HG03442 (cell line): Measurements from ENCODE around the gene LAPTM5.
"Not testable (repeated sequence)": the region's sequence is repeated elsewhere in the genome, so short reads cannot be mapped to it uniquely, and the experiment has no call there.

Experiments used
- ATAC-seq: cut with Tn5 transposase; IDR thresholded peaks from one replicate; pipeline ENCODE4 v1.9.1; 2021; ENCODE audit warnings: mild to moderate bottlenecking, moderate library complexity; ENCODE audit not compliant: unreplicated experiment

The LAPTM5 gene

GRCh38 chr1:30757352-30758120, at the start of gene LAPTM5:
Gene LAPTM5 (minus strand): TSS chr1:30757774. CDS start chr1:30757745, 29 bp downstream.
- no peak for ATAC-seq

- ATAC-seq: no peak
Measured at GRCh38 chr1:30806381-30807317, 49.1 kb upstream of the LAPTM5 start.

- ATAC-seq: no peak
Measured at GRCh38 chr1:30805304-30806003, 47.9 kb upstream of the LAPTM5 start.

- ATAC-seq: no peak
Measured at GRCh38 chr1:30804822-30805221, 47.2 kb upstream of the LAPTM5 start.

- no peak for ATAC-seq
Measured at GRCh38 chr1:30804352-30804751, 46.8 kb upstream of the LAPTM5 start.

- ATAC-seq: no peak
Measured at GRCh38 chr1:30803562-30803961, 46.0 kb upstream of the LAPTM5 start.

GRCh38 chr1:30801771-30802198, 44.2 kb upstream of the LAPTM5 start:
- ATAC-seq: no peak

GRCh38 chr1:30799233-30799511, 41.6 kb upstream of the LAPTM5 start:
- no peak for ATAC-seq

GRCh38 chr1:30798389-30799232, 41.0 kb upstream of the LAPTM5 start:
- ATAC-seq: no peak

- ATAC-seq: no peak
Measured at GRCh38 chr1:30795026-30795425, 37.5 kb upstream of the LAPTM5 start.

- ATAC-seq: no peak
Measured at GRCh38 chr1:30794260-30794659, 36.7 kb upstream of the LAPTM5 start.

- no peak for ATAC-seq
Measured at GRCh38 chr1:30793209-30793608, 35.6 kb upstream of the LAPTM5 start.

GRCh38 chr1:30791868-30792267, 34.3 kb upstream of the LAPTM5 start:
- ATAC-seq: no peak

GRCh38 chr1:30790850-30791778, 33.5 kb upstream of the LAPTM5 start:
- ATAC-seq: no peak

- ATAC-seq: not testable (repeated sequence)
Measured at GRCh38 chr1:30790256-30790525, 32.6 kb upstream of the LAPTM5 start.

GRCh38 chr1:30789388-30790255, 32.0 kb upstream of the LAPTM5 start:
- no peak for ATAC-seq

GRCh38 chr1:30788580-30789387, 31.2 kb upstream of the LAPTM5 start:
- ATAC-seq: no peak
